ENCODE results near the gene ZFR2.
"Not testable (repeated sequence)": the region's sequence is repeated elsewhere in the genome, so short reads cannot be mapped to it uniquely, and the experiment has no call there.

ZFR2 gene

GRCh38 chr19:3868770-3869456 lies at the start of gene ZFR2:
ZFR2 (minus strand) TSS chr19:3869038; CDS start chr19:3869017, 21 bp downstream.
- no peak for DNase-seq

- no peak for DNase-seq
These were observed 47.2 kb upstream of the ZFR2 start for GRCh38 chr19:3916033-3916432.

GRCh38 chr19:3914199-3914598 lies 45.4 kb upstream of the ZFR2 start:
- no peak for DNase-seq

- DNase-seq = no peak
These were observed 41.3 kb upstream of the ZFR2 start for GRCh38 chr19:3910105-3910504.

- DNase-seq = no peak
These were observed 39.6 kb upstream of the ZFR2 start for GRCh38 chr19:3908266-3909054.

GRCh38 chr19:3907626-3908265 lies 38.9 kb upstream of the ZFR2 start:
- no peak for DNase-seq

GRCh38 chr19:3904233-3904632 lies 35.4 kb upstream of the ZFR2 start:
- no peak for DNase-seq

GRCh38 chr19:3902317-3902973 lies 33.6 kb upstream of the ZFR2 start:
- no peak for DNase-seq

GRCh38 chr19:3899531-3900294 lies 30.9 kb upstream of the ZFR2 start:
- no peak for DNase-seq

- DNase-seq = no peak
These were observed 29.6 kb upstream of the ZFR2 start for GRCh38 chr19:3898426-3898825.

GRCh38 chr19:3897936-3898335 lies 29.1 kb upstream of the ZFR2 start:
- DNase-seq = no peak

GRCh38 chr19:3895788-3896187 lies 26.9 kb upstream of the ZFR2 start:
- no peak for DNase-seq

- not testable (repeated sequence) for DNase-seq
These were observed 26.1 kb upstream of the ZFR2 start for GRCh38 chr19:3894959-3895358.

- DNase-seq = no peak
These were observed 24.8 kb upstream of the ZFR2 start for GRCh38 chr19:3893509-3894179.

GRCh38 chr19:3890591-3890990 lies 21.8 kb upstream of the ZFR2 start:
- no peak for DNase-seq

- DNase-seq = no peak
These were observed 13.2 kb upstream of the ZFR2 start for GRCh38 chr19:3882041-3882384.

- no peak for DNase-seq
These were observed 12.6 kb upstream of the ZFR2 start for GRCh38 chr19:3881272-3882040.

GRCh38 chr19:3880471-3881271 lies 11.8 kb upstream of the ZFR2 start, which contains the start of gene ATCAY:
ATCAY (plus strand) TSS chr19:3880685; CDS start chr19:3885768, 5,083 bp downstream.
- peak; percentile 21 to 42 for DNase-seq

- no peak for DNase-seq
These were observed 10.8 kb upstream of the ZFR2 start for GRCh38 chr19:3879656-3880055.

- DNase-seq = not testable (repeated sequence)
These were observed 5.9 kb upstream of the ZFR2 start for GRCh38 chr19:3874695-3875094.

All from hippocampal formation (tissue), 2 donors.